ENCODE data around the gene MICAL3. TPM values are rescaled to one million over a fixed set of nuclear protein-coding genes. Genes with fewer than 3 reads are reported as not detected.

MICAL3 gene
- total and polyA plus RNA-seq, 5 experiments from 2014 or later = 0.90 to 27.3 (median 1.3) TPM

- peaks cover 17 to 59% (median 28%) of the 10 kb centered on the region in 4 donors for H3K4me1 Mint-ChIP-seq
- no peaks in the 10 kb centered on the region for H3K9me3 Mint-ChIP-seq
- DNase-seq (no peak), ATAC-seq (no peak)
- POLR2A ChIA-PET = interaction anchor here (1.1 kb wide), 1 partner anchor 9 kb away, joined by 3 read pairs; no protein-coding TSS in a partner anchor
- no peaks in the 10 kb centered on the region for H3K27me3 Mint-ChIP-seq
- H3K4me3 Mint-ChIP-seq = no peak overlapping the region
- no peaks in the 10 kb centered on the region for H3K36me3 Mint-ChIP-seq
- peak overlapping the region in 3 of 10 donors; percentile 18 to 73 (median 39) for H3K27ac Mint-ChIP-seq
Measured at GRCh38 chr22:17982572-17983141, 41.7 kb downstream of the MICAL3 start.

GRCh38 chr22:17981497-17981896, 42.9 kb downstream of the MICAL3 start:
- no peaks in the 10 kb centered on the region for H3K27me3 Mint-ChIP-seq
- POLR2A ChIA-PET = no interaction called here
- no peak for DNase-seq
- ATAC-seq = no peak
- peaks cover 17 to 56% (median 29%) of the 10 kb centered on the region in 4 donors for H3K4me1 Mint-ChIP-seq
- H3K36me3 Mint-ChIP-seq = no peaks in the 10 kb centered on the region
- H3K27ac Mint-ChIP-seq = peak overlapping the region in 6 of 10 donors; percentile 56 to 87 (median 82)
- H3K4me3 Mint-ChIP-seq = peak overlapping the region in 6 of 10 donors; percentile 5 to 70 (median 24)
- peaks cover 0 to 4% (median 0%) of the 10 kb centered on the region in 9 donors for H3K9me3 Mint-ChIP-seq

- no peaks in the 10 kb centered on the region for H3K27me3 Mint-ChIP-seq
- DNase-seq (peak in 7 of 10 donors; percentile 5 to 44 (median 31)), ATAC-seq (peak; percentile 82 to 86)
- peak overlapping the region; percentile 68 to 94 (median 82) for H3K4me3 Mint-ChIP-seq
- peaks cover 0 to 4% (median 0%) of the 10 kb centered on the region in 9 donors for H3K9me3 Mint-ChIP-seq
- peaks cover 17 to 57% (median 28%) of the 10 kb centered on the region in 4 donors for H3K4me1 Mint-ChIP-seq
- POLR2A ChIA-PET = no interaction called here
- H3K36me3 Mint-ChIP-seq = no peaks in the 10 kb centered on the region
- H3K27ac Mint-ChIP-seq = peak overlapping the region; percentile 55 to 96 (median 87)
Measured at GRCh38 chr22:17980638-17981051, 43.7 kb downstream of the MICAL3 start.

- no peak for ATAC-seq
- POLR2A ChIA-PET = no interaction called here
Measured at GRCh38 chr22:17980015-17980590, 44.3 kb downstream of the MICAL3 start.

GRCh38 chr22:17978027-17978426, 46.3 kb downstream of the MICAL3 start:
- H3K4me1 Mint-ChIP-seq = peaks cover 11 to 48% (median 22%) of the 10 kb centered on the region in 4 donors
- DNase-seq (no peak), ATAC-seq (no peak)
- H3K27me3 Mint-ChIP-seq = no peaks in the 10 kb centered on the region
- peaks cover 0 to 6% (median 0%) of the 10 kb centered on the region in 3 donors for H3K36me3 Mint-ChIP-seq
- POLR2A ChIA-PET = interaction anchor here (0.6 kb wide), 1 partner anchor 19 kb away, joined by 3 read pairs; no protein-coding TSS in a partner anchor
- peak overlapping the region in 1 of 10 donors; percentile 8 for H3K27ac Mint-ChIP-seq
- peaks cover 0 to 4% (median 0%) of the 10 kb centered on the region in 9 donors for H3K9me3 Mint-ChIP-seq
- no peak overlapping the region for H3K4me3 Mint-ChIP-seq

More at GRCh38 chr22:17980015-17980590, 44.3 kb downstream of the MICAL3 start:
- DNase-seq = no peak
- Mint-ChIP-seq H3K9me3 (peaks cover 0 to 4% (median 0%) of the 10 kb centered on the region in 9 donors), H3K4me3 (peak overlapping the region; percentile 60 to 94 (median 82)), H3K36me3 (no peaks in the 10 kb centered on the region), H3K27me3 (no peaks in the 10 kb centered on the region), H3K27ac (peak overlapping the region; percentile 55 to 96 (median 87)), H3K4me1 (peaks cover 17 to 57% (median 29%) of the 10 kb centered on the region in 4 donors)

GRCh38 chr22:17977371-17977770, 47.0 kb downstream of the MICAL3 start:
- ATAC-seq (no peak), DNase-seq (no peak)
- Mint-ChIP-seq H3K27ac (no peak overlapping the region), H3K4me3 (no peak overlapping the region), H3K9me3 (peaks cover 0 to 4% (median 0%) of the 10 kb centered on the region in 9 donors), H3K4me1 (peaks cover 12 to 44% (median 22%) of the 10 kb centered on the region in 4 donors), H3K36me3 (peaks cover 0 to 7% (median 0%) of the 10 kb centered on the region in 3 donors), H3K27me3 (no peaks in the 10 kb centered on the region)
- POLR2A ChIA-PET = no interaction called here

- Mint-ChIP-seq H3K27ac (no peak overlapping the region), H3K27me3 (no peaks in the 10 kb centered on the region), H3K4me1 (peaks cover 14 to 49% (median 17%) of the 10 kb centered on the region in 4 donors), H3K36me3 (peaks cover 0 to 7% (median 0%) of the 10 kb centered on the region in 3 donors), H3K4me3 (no peak overlapping the region), H3K9me3 (peaks cover 0 to 4% (median 0%) of the 10 kb centered on the region in 9 donors)
- no peak for ATAC-seq
- no peak for DNase-seq
- POLR2A ChIA-PET = no interaction called here
Measured at GRCh38 chr22:17976121-17976520, 48.2 kb downstream of the MICAL3 start.

- POLR2A ChIA-PET = interaction anchor here (0.9 kb wide), 1 partner anchor 9 kb away, joined by 3 read pairs; no protein-coding TSS in a partner anchor
- H3K9me3 Mint-ChIP-seq = peaks cover 0 to 4% (median 0%) of the 10 kb centered on the region in 9 donors
- ATAC-seq (no peak), DNase-seq (no peak)
- peaks cover 0 to 7% (median 0%) of the 10 kb centered on the region in 3 donors for H3K36me3 Mint-ChIP-seq
- H3K4me3 Mint-ChIP-seq = no peak overlapping the region
- H3K27ac Mint-ChIP-seq = no peak overlapping the region
- no peaks in the 10 kb centered on the region for H3K27me3 Mint-ChIP-seq
- H3K4me1 Mint-ChIP-seq = peaks cover 1 to 44% (median 7%) of the 10 kb centered on the region in 4 donors
Measured at GRCh38 chr22:17974703-17975372, 49.5 kb downstream of the MICAL3 start.

GRCh38 chr22:17974087-17974486, 50.3 kb downstream of the MICAL3 start:
- no peak overlapping the region for H3K27ac Mint-ChIP-seq
- H3K4me1 Mint-ChIP-seq = peaks cover 0 to 39% (median 7%) of the 10 kb centered on the region in 4 donors

GRCh38 chr22:17973217-17973616, 51.1 kb downstream of the MICAL3 start:
- no peak for ATAC-seq
- Mint-ChIP-seq H3K4me3 (no peak overlapping the region), H3K27ac (peak overlapping the region in 1 of 10 donors; percentile 37), H3K4me1 (peaks cover 0 to 39% (median 6%) of the 10 kb centered on the region in 4 donors), H3K36me3 (peaks cover 0 to 9% (median 0%) of the 10 kb centered on the region in 3 donors), H3K27me3 (no peaks in the 10 kb centered on the region), H3K9me3 (peaks cover 0 to 4% (median 0%) of the 10 kb centered on the region in 9 donors)
- no peak for DNase-seq
- POLR2A ChIA-PET = no interaction called here

More at GRCh38 chr22:17974087-17974486, 50.3 kb downstream of the MICAL3 start:
- Mint-ChIP-seq H3K4me3 (no peak overlapping the region), H3K36me3 (peaks cover 0 to 9% (median 0%) of the 10 kb centered on the region in 3 donors), H3K9me3 (peaks cover 0 to 4% (median 0%) of the 10 kb centered on the region in 9 donors), H3K27me3 (no peaks in the 10 kb centered on the region)
- ATAC-seq (no peak), DNase-seq (no peak)
- POLR2A ChIA-PET = interaction anchor here (0.9 kb wide), 1 partner anchor 9 kb away, joined by 3 read pairs; no protein-coding TSS in a partner anchor

- DNase-seq (no peak), ATAC-seq (no peak)
- Mint-ChIP-seq H3K27me3 (no peaks in the 10 kb centered on the region), H3K4me1 (peaks cover 0 to 36% (median 6%) of the 10 kb centered on the region in 4 donors), H3K36me3 (peaks cover 0 to 9% (median 0%) of the 10 kb centered on the region in 3 donors), H3K4me3 (no peak overlapping the region), H3K9me3 (peaks cover 0 to 4% (median 0%) of the 10 kb centered on the region in 9 donors), H3K27ac (no peak overlapping the region)
- POLR2A ChIA-PET = no interaction called here
Measured at GRCh38 chr22:17972385-17973191, 51.8 kb downstream of the MICAL3 start.

- no peaks in the 10 kb centered on the region for H3K27me3 Mint-ChIP-seq
- peak overlapping the region in 1 of 10 donors; percentile 16 for H3K27ac Mint-ChIP-seq
- DNase-seq (no peak), ATAC-seq (no peak)
- POLR2A ChIA-PET = no interaction called here
- H3K9me3 Mint-ChIP-seq = no peaks in the 10 kb centered on the region
- H3K4me3 Mint-ChIP-seq = peak overlapping the region in 1 of 10 donors; percentile 42
- H3K4me1 Mint-ChIP-seq = peaks cover 0 to 38% (median 5%) of the 10 kb centered on the region in 4 donors
- H3K36me3 Mint-ChIP-seq = peaks cover 0 to 9% (median 0%) of the 10 kb centered on the region in 3 donors
Measured at GRCh38 chr22:17971711-17972110, 52.6 kb downstream of the MICAL3 start.
